AG09319 (cell line): ENCODE data around the gene SRRT.

ENCODE experiments used
- DNase-seq: peaks from one replicate; pipeline ENCODE4 v3.0.0-alpha.2; 2010; ENCODE audit warnings: low read depth; ENCODE audit errors: extremely low read depth
- TF ChIP-seq, protein P1 (sequence below): IDR thresholded peaks from 2 replicates; pipeline ENCODE4 v1.5.1; 2011; ENCODE audit warnings: low read depth, mild to moderate bottlenecking, inconsistent platforms, low read length, moderate library complexity

The SRRT gene

GRCh38 chr7:100830396-100830795 lies 44.5 kb upstream of the SRRT start:
- no peak for DNase-seq
- TF ChIP-seq, protein P1, sequence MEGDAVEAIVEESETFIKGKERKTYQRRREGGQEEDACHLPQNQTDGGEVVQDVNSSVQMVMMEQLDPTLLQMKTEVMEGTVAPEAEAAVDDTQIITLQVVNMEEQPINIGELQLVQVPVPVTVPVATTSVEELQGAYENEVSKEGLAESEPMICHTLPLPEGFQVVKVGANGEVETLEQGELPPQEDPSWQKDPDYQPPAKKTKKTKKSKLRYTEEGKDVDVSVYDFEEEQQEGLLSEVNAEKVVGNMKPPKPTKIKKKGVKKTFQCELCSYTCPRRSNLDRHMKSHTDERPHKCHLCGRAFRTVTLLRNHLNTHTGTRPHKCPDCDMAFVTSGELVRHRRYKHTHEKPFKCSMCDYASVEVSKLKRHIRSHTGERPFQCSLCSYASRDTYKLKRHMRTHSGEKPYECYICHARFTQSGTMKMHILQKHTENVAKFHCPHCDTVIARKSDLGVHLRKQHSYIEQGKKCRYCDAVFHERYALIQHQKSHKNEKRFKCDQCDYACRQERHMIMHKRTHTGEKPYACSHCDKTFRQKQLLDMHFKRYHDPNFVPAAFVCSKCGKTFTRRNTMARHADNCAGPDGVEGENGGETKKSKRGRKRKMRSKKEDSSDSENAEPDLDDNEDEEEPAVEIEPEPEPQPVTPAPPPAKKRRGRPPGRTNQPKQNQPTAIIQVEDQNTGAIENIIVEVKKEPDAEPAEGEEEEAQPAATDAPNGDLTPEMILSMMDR = no peak

DNA sequence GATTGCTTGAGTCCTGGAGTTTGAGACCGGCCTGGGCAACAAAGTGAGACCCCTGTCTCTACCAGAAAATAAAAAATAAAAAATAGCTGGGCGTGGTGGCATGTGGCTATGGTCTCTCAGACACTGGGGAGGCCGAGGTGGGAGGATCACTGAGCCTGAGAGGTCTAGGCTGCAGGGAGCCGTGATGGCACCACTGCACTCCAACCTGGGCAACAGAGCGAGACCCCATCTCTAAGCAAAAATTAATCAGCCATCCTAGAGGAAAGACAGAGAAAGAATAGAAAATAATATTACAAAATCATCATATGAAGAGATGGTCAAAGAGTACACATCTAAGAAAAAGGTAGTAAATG lies 42.6 kb upstream of the SRRT start:
- TF ChIP-seq, protein P1 = no peak
- DNase-seq = no peak

GRCh38 chr7:100835903-100836811 lies 38.7 kb upstream of the SRRT start:
- DNase-seq = no peak
- TF ChIP-seq, protein P1 = no peak

DNA sequence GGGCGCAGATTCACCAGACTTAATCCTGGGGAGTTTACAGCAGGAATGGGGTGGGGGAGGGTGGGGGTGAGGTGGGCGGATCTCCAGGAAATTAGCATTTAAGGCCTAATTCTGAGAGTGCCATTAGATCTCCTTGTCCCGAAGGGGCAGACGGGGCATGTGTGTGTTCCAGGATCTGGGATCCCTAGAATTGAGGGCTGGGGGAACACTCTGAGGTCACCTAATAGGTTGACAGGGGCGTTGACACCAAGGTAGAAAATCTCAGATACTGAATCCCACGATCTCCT lies 38.1 kb upstream of the SRRT start:
- DNase-seq = no peak
- TF ChIP-seq, protein P1 = no peak

DNA sequence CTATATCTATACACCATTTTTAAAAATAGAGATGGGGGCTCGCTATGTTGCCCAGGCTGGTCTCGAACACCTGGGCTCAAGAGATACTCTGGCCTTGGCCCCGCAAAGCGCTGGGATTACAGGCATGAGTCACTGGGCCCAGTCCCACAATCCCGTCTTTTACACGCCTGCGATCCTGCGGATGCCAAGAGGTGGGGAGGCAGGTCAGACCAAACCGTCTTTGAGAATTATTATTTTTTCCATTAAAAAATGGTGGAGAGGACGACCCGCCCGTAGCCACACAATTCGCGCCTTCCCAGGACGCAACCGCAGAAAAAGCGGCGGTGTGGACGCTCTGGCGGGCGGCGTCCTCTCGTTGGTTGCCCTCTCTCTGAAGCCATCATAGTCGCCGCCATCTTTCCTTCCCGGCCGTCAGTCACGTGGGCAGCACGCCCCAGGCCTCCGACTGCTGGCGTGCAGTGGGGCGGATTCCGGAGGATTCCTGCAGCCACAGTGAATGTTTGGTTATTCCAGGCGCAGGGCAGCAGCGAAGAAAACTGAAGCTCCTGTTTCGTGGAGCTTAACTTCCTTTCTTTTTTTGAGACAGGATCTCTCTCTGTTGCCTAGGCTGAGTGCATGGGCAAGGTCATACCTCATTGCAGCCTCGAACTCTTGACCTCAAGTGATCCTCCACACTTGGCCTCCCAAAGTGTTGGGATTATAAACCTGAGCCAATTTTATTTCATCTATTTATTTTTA lies 37.6 kb upstream of the SRRT start:
- peak; percentile 73 for DNase-seq
- TF ChIP-seq, protein P1 = no peak; the same call in 1 of the 2 replicates

DNA sequence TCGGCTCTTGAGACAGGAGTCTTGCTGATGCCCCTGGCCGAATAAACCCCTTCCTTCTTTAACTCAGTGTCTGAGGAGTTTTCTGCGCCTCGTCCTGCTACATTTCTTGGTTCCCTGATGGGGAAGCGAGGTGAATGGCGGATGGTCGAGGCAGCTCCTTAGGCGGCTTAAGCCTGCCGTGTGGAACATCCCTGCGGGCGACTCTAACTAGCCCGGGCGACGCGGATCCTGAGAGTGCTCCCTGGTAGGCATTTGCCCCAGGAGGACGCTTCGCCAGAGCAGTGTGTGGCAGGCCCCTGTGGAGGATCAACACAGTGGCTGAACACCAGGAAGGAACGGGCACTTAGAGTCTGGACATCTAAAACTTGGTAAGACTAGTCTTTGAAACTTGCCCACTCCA lies 35.5 kb upstream of the SRRT start:
- DNase-seq = no peak
- TF ChIP-seq, protein P1 = no peak

DNA sequence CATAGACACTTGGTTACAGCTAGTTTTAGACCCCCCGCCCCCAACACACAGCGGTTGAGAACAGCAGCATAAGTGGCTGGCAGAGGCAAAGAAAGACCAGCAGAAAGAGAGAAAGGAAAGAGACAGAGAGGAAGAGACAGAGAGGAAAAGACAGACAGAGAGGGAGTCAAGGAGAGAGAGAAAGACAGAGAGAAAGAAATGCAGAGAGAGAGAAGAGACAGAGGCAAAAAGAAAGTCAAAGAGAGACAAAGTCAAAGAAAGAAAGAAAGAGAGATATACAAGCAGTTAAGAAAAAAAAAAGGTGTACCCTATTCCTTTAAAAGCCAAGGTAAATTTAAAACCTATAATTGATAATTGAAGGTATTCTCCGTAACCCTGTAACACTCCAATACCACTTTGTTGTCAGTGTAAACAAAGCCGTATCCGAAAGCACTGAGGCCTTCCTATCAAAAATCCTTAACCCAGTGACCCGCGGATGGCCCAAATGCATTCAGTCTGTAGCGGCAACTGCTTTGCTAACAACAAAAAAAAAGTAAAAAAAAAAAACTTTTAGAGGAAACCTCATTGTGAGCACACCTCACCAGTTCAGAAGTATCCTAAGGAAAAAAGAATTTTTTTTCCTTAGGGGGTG lies 34.3 kb upstream of the SRRT start:
- TF ChIP-seq, protein P1 = no peak

More for the DNA sequence above, 34.3 kb upstream of the SRRT start:
- no peak for DNase-seq
